Uterus (tissue), 4 donors: ENCODE measurements around the gene EVL. TPM values are rescaled to one million over a fixed set of nuclear protein-coding genes. Genes with fewer than 3 reads are reported as not detected.

Source experiments
- DNase-seq, 2 donors: peaks; one replicate each; pipeline ENCODE4 v3.0.0-alpha.2; 2019 to 2020
- H3K27ac ChIP-seq, 2 donors: fragments of 200-600 bp; sonication (generic); 1 replicate in 1 of 2; 2 replicates in 1 of 2; pipeline ENCODE4 v1.5.1; 2016 to 2018
- H3K27me3 ChIP-seq, 2 donors: fragments of 200-600 bp; sonication (generic); one replicate each; pipeline ENCODE4 v1.5.1; 2018 to 2019; ENCODE audit warnings: control low read depth in 1 of 2
- H3K36me3 ChIP-seq, 2 donors: fragments of 200-600 bp; sonication (generic); one replicate each; pipeline ENCODE4 v1.5.1; 2019; ENCODE audit warnings: control low read depth in 1 of 2
- H3K4me1 ChIP-seq, 2 donors: fragments of 200-600 bp; sonication (generic); one replicate each; pipeline ENCODE4 v1.5.1; 2018 to 2019; ENCODE audit warnings: control low read depth in 1 of 2
- H3K4me3 ChIP-seq, 2 donors: fragments of 200-600 bp; sonication (generic); 1 replicate in 1 of 2; 2 replicates in 1 of 2; pipeline ENCODE4 v1.5.1; 2018 to 2019; ENCODE audit warnings: mild to moderate bottlenecking in 1 of 2
- H3K9me3 ChIP-seq, 2 donors: fragments of 200-600 bp; sonication (generic); one replicate each; pipeline ENCODE4 v1.5.1; 2019; ENCODE audit warnings: control low read depth in 1 of 2
- POLR2A ChIP-seq, 2 donors: fragments of 450-650 bp; IDR thresholded peaks; one replicate each; pipeline ENCODE4 v1.6.1; 2016; ENCODE audit warnings: antibody characterized with exemption in 2 of 2, mild to moderate bottlenecking in 1 of 2, moderate library complexity in 1 of 2
- intact Hi-C: fragments of 100-400 bp; cut with DNase I; formaldehyde crosslinking; loops from one replicate; pipeline ENCODE4 v1.15.1; 2023; ENCODE audit warnings: low total_unique reads
- total RNA-seq, 4 donors: library from RNA; depleted of rRNA in 3 of 4; stranded (reverse); fragments of >200 nt in 3 of 4; gene quantifications; one replicate each; pipeline versions ENCODE4 v1.1.0 to v1.2.4, GENCODE V29; 2014 to 2023
- TF ChIP-seq, protein P1 (sequence below), 4 experiments: fragments of 200-600 bp in 2 of 4; fragments of 450-650 bp in 2 of 4; sonication (generic) in 2 of 4; IDR thresholded peaks; one replicate each; pipeline ENCODE4 v1.5.1; 2016 to 2019; ENCODE audit warnings: antibody characterized with exemption in 4 of 4, mild to moderate bottlenecking in 2 of 4, moderate library complexity in 1 of 4
- donor health status: DM: yes; HTN: yes; CAD: no.

The EVL gene
- total RNA-seq, 4 donors from 2014 or later = 22.1 to 133 (median 67.5) TPM

GRCh38 chr14:100020629-100021028 is 44.6 kb upstream of the EVL start:
- Histone ChIP-seq H3K27ac (no peak overlapping the region), H3K9me3 (no peaks in the 10 kb centered on the region), H3K36me3 (no peaks in the 10 kb centered on the region), H3K4me1 (peaks cover 0 to 8% of the 10 kb centered on the region in 2 donors), H3K4me3 (no peak overlapping the region), H3K27me3 (no peaks in the 10 kb centered on the region)
- TF ChIP-seq, protein P1, sequence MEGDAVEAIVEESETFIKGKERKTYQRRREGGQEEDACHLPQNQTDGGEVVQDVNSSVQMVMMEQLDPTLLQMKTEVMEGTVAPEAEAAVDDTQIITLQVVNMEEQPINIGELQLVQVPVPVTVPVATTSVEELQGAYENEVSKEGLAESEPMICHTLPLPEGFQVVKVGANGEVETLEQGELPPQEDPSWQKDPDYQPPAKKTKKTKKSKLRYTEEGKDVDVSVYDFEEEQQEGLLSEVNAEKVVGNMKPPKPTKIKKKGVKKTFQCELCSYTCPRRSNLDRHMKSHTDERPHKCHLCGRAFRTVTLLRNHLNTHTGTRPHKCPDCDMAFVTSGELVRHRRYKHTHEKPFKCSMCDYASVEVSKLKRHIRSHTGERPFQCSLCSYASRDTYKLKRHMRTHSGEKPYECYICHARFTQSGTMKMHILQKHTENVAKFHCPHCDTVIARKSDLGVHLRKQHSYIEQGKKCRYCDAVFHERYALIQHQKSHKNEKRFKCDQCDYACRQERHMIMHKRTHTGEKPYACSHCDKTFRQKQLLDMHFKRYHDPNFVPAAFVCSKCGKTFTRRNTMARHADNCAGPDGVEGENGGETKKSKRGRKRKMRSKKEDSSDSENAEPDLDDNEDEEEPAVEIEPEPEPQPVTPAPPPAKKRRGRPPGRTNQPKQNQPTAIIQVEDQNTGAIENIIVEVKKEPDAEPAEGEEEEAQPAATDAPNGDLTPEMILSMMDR (IDR thresholded peaks at IDR 0.05) = no peak
- TF ChIP-seq POLR2A (IDR thresholded peaks at IDR 0.05) = no peak
- intact Hi-C loops = no loop called here
- no peak for DNase-seq

DNA sequence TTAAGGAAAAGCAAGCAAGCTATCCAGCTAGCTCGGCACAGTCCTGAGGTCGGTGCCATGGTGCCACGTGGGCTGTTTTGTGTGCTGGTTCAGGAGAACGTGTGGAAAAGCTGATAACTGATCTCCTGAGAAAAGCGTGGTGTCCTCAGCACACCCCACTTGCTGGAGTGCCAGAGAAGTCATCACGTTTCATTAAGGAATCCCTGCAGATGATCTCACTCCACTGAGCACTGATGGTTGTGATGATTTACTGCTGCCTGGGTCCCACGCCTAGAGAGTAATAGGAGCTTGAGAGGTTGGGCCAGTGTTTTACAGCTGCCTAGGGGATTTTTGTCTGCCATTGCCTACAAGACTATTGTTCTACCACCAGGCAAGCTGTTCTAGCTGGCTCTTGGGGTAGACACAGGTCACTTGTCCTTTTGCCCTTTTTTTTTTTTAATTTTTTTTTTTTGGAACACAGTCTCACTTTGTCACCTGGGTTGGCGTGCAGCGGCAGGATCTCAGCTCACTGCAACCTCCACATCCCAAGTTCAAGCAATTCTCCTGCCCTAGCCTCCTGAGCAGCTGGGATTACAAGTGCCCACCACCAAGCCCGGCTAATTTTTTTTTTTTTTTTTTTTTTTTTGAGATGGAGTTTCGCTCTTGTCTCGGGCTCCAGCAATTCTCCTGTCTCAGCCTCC is 42.3 kb upstream of the EVL start:
- intact Hi-C loops = no loop called here
- TF ChIP-seq POLR2A (IDR thresholded peaks at IDR 0.05) = no peak
- TF ChIP-seq, protein P1 (IDR thresholded peaks at IDR 0.05) = no peak

DNA sequence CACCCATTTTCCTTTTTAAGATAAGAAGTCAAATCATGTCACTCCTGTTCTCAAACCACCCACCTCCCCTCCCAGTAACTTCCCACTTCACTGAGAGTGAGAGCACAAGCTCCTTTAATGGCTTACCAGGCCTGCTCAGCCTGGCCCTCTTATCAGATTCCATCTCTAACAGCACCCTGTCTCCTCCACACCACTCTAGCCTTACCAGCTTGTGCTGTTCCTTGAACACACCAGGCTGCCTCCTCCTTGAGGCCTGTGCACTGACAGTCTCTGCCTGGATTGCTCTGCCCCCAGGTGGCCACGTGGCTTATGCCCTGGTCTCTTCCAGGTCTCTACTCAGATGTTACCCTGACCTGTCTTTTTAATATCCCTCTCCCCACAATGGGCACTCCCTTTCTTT is 40.1 kb upstream of the EVL start:
- Histone ChIP-seq H3K4me3 (no peak overlapping the region), H3K27ac (peak overlapping the region in 1 of 2 donors; percentile 16), H3K4me1 (peaks cover 0 to 3% of the 10 kb centered on the region in 2 donors), H3K36me3 (no peaks in the 10 kb centered on the region), H3K9me3 (no peaks in the 10 kb centered on the region), H3K27me3 (no peaks in the 10 kb centered on the region)
- no peak for TF ChIP-seq POLR2A (IDR thresholded peaks at IDR 0.05)
- TF ChIP-seq, protein P1 (IDR thresholded peaks at IDR 0.05) = no peak
- intact Hi-C loops = no loop called here
- no peak for DNase-seq

More for the DNA sequence above, 42.3 kb upstream of the EVL start:
- Histone ChIP-seq H3K9me3 (no peaks in the 10 kb centered on the region), H3K4me3 (no peak overlapping the region), H3K4me1 (peaks cover 0 to 8% of the 10 kb centered on the region in 2 donors), H3K27me3 (no peaks in the 10 kb centered on the region), H3K27ac (peak overlapping the region in 1 of 2 donors; percentile 59), H3K36me3 (no peaks in the 10 kb centered on the region)
- peak; percentile 62 to 76 for DNase-seq

DNA sequence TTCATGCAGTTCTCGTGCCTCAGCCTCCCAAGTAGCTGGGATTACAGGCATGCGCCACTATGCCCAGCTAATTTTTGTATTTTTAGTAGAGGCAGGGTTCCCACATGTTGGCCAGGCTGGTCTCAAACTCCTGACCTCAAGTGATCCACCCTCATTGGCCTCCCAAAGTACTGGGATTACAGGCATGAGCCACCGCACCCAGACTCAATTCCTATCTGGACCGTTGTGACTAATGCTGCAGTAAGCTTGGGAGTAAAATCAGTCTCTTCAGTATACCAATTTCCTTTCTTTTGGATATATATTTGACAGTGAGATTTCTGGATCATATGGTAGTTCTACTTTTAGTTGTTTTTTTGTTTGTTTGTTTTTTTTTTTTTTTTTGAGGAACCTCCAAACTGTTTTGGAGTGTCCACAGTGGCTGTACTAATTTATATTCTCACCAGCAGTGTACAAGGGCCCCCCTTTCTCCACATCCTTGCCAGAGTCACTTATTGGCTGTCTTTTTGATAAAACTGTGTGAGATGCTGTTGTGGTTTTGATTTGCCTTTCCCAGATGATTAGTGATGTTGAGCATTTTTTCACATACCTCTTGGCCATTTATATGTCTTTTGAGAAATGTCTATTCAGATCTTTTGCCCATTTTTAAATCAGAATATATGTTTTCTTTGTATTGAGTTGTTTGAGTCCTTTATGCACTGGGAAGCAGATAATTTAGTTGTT is 37.3 kb upstream of the EVL start:
- no peak for DNase-seq
- H3K4me3 ChIP-seq = no peak overlapping the region
- intact Hi-C loops = no loop called here
- H3K27me3 ChIP-seq = no peaks in the 10 kb centered on the region
- H3K36me3 ChIP-seq = no peaks in the 10 kb centered on the region
- no peak overlapping the region for H3K27ac ChIP-seq
- peaks cover 0 to 13% of the 10 kb centered on the region in 2 donors for H3K4me1 ChIP-seq
- H3K9me3 ChIP-seq = no peaks in the 10 kb centered on the region
- no peak for TF ChIP-seq POLR2A (IDR thresholded peaks at IDR 0.05)
- TF ChIP-seq, protein P1 (IDR thresholded peaks at IDR 0.05) = no peak
